GM12864 (cell line): ENCODE results near the gene MREG.
"Not testable (repeated sequence)": the region's sequence is repeated elsewhere in the genome, so short reads cannot be mapped to it uniquely, and the experiment has no call there.

Experiments
- DNase-seq: peaks from one replicate; pipeline ENCODE4 v3.0.0-alpha.2; 2011; ENCODE audit warnings: low read depth
- H3K4me3 ChIP-seq: 2 replicates; pipeline ENCODE4 v1.5.1; 2011; ENCODE audit warnings: mild to moderate bottlenecking, low read depth, low read length, control low read depth
- CTCF ChIP-seq: IDR thresholded peaks from 2 replicates; pipeline ENCODE4 v1.5.1; 2011; ENCODE audit warnings: low read depth, mild to moderate bottlenecking, moderate library complexity, low read length, control low read depth, inconsistent platforms; ENCODE audit errors: missing control alignments

MREG gene

GRCh38 chr2:215981115-215981514, 32.2 kb downstream of the MREG start:
- no peak for DNase-seq
- no peak for TF ChIP-seq CTCF
- no peak overlapping the region for H3K4me3 ChIP-seq

- no peak overlapping the region for H3K4me3 ChIP-seq
- TF ChIP-seq CTCF: no peak
- no peak for DNase-seq
These were observed 33.7 kb downstream of the MREG start for GRCh38 chr2:215979620-215980019.

GRCh38 chr2:215974700-215975429, 38.5 kb downstream of the MREG start:
- H3K4me3 ChIP-seq: no peak overlapping the region
- no peak for TF ChIP-seq CTCF
- DNase-seq: no peak

- DNase-seq: no peak
- H3K4me3 ChIP-seq: no peak overlapping the region
- no peak for TF ChIP-seq CTCF
These were observed 39.2 kb downstream of the MREG start for GRCh38 chr2:215973954-215974699.

- DNase-seq: no peak
- TF ChIP-seq CTCF: no peak
- no peak overlapping the region for H3K4me3 ChIP-seq
These were observed 40.1 kb downstream of the MREG start for GRCh38 chr2:215973145-215973792.

GRCh38 chr2:215971671-215972070, 41.7 kb downstream of the MREG start:
- H3K4me3 ChIP-seq: no peak overlapping the region
- no peak for TF ChIP-seq CTCF
- no peak for DNase-seq

- not testable (repeated sequence) for DNase-seq, H3K4me3 ChIP-seq
These were observed 42.5 kb downstream of the MREG start for GRCh38 chr2:215970894-215971293.
